Measurements from ENCODE around the gene PHF12.
A peak's percentile ranks its signal among the peaks of the same experiment; 100 is the strongest.
"Not testable (repeated sequence)": the region's sequence is repeated elsewhere in the genome, so short reads cannot be mapped to it uniquely, and the experiment has no call there.

PHF12 gene

GRCh38 chr17:28883967-28884702 is 67.2 kb downstream of the PHF12 start:
- no peak for DNase-seq (ENCODE audit: low read depth, low spot score)

- no peak for DNase-seq (ENCODE audit: low read depth, low spot score)
Measured at GRCh38 chr17:28882154-28882895, 69.0 kb downstream of the PHF12 start.

- no peak for DNase-seq (ENCODE audit: low read depth, low spot score)
Measured at GRCh38 chr17:28881533-28882056, 69.7 kb downstream of the PHF12 start.

- no peak for DNase-seq (ENCODE audit: low read depth, low spot score)
Measured at GRCh38 chr17:28880572-28880945, 70.8 kb downstream of the PHF12 start.

GRCh38 chr17:28879886-28880571 is 71.3 kb downstream of the PHF12 start:
- DNase-seq (ENCODE audit: low read depth, low spot score): no peak

GRCh38 chr17:28878981-28879380 is 72.3 kb downstream of the PHF12 start:
- peak; percentile 76 for DNase-seq (ENCODE audit: low read depth, low spot score)

GRCh38 chr17:28878158-28878910 is 73.0 kb downstream of the PHF12 start:
- DNase-seq (ENCODE audit: low read depth, low spot score): no peak

GRCh38 chr17:28877150-28877711 is 74.1 kb downstream of the PHF12 start:
- not testable (repeated sequence) for DNase-seq (ENCODE audit: low read depth, low spot score)

GRCh38 chr17:28875848-28876550 is 75.3 kb downstream of the PHF12 start:
- no peak for DNase-seq (ENCODE audit: low read depth, low spot score)

- no peak for DNase-seq (ENCODE audit: low read depth, low spot score)
Measured at GRCh38 chr17:28874750-28875149, 76.6 kb downstream of the PHF12 start.

- no peak for DNase-seq (ENCODE audit: low read depth, low spot score)
Measured at GRCh38 chr17:28873839-28874238, 77.5 kb downstream of the PHF12 start.

GRCh38 chr17:28871056-28871579 is 80.2 kb downstream of the PHF12 start:
- DNase-seq (ENCODE audit: low read depth, low spot score): peak; percentile 28

- DNase-seq (ENCODE audit: low read depth, low spot score): no peak
Measured at GRCh38 chr17:28867276-28867675, 84.0 kb downstream of the PHF12 start.

GRCh38 chr17:28865946-28866752 is 85.2 kb downstream of the PHF12 start:
- DNase-seq (ENCODE audit: low read depth, low spot score): no peak

- peak; percentile 51 for DNase-seq (ENCODE audit: low read depth, low spot score)
Measured at GRCh38 chr17:28864991-28865849, 86.1 kb downstream of the PHF12 start.

GRCh38 chr17:28863953-28864352 is 87.4 kb downstream of the PHF12 start:
- no peak for DNase-seq (ENCODE audit: low read depth, low spot score)

GRCh38 chr17:28862561-28862960 is 88.8 kb downstream of the PHF12 start:
- no peak for DNase-seq (ENCODE audit: low read depth, low spot score)

GRCh38 chr17:28861393-28862203 is 89.7 kb downstream of the PHF12 start:
- peak; percentile 24 for DNase-seq (ENCODE audit: low read depth, low spot score)

Data from ELF-1 (cell line).